CD14-positive monocyte (primary cell): Measurements from ENCODE around the gene COTL1. TPM values are rescaled to one million over a fixed set of nuclear protein-coding genes. Genes with fewer than 3 reads are reported as not detected.

ENCODE experiments used
- DNase-seq, 3 donors: peaks; one replicate each; pipeline ENCODE4 v3.0.0-alpha.2; 2011 to 2022
- H2AFZ ChIP-seq: 2 replicates; pipeline ENCODE4 v1.6.0; 2012; ENCODE audit warnings: mild to moderate bottlenecking, low read depth, low read length, inconsistent platforms; ENCODE audit not compliant: insufficient read depth, poor library complexity, severe bottlenecking
- H3K27ac ChIP-seq, 2 donors: 1 replicate in 1 of 2; 2 replicates in 1 of 2; pipeline ENCODE4 v1.5.1; 2012 to 2013; ENCODE audit warnings: low read length in 2 of 2, control low read depth in 1 of 2, inconsistent platforms in 1 of 2, low read depth in 1 of 2, mild to moderate bottlenecking in 1 of 2
- H3K27me3 ChIP-seq, 2 donors: one replicate each; pipeline versions ENCODE4 v1.6.0 to v1.6.1; 2011 to 2013; ENCODE audit warnings: low read length in 2 of 2; ENCODE audit not compliant: control insufficient read depth in 2 of 2, insufficient read depth in 2 of 2
- H3K36me3 ChIP-seq, 2 donors: replicated peaks in 1 of 2; 1 replicate in 1 of 2; 2 replicates in 1 of 2; pipeline versions ENCODE4 v1.5.1 to v1.6.1; 2012 to 2013; ENCODE audit warnings: low read length in 2 of 2, control low read depth in 1 of 2, inconsistent platforms in 1 of 2, mild to moderate bottlenecking in 1 of 2; ENCODE audit not compliant: insufficient read depth in 2 of 2, control insufficient read depth in 1 of 2
- H3K4me1 ChIP-seq, 2 donors: 1 replicate in 1 of 2; 2 replicates in 1 of 2; pipeline versions ENCODE4 v1.5.1 to v1.6.1; 2012 to 2013; ENCODE audit warnings: low read length in 2 of 2, control low read depth in 1 of 2, inconsistent platforms in 1 of 2, mild to moderate bottlenecking in 1 of 2, moderate library complexity in 1 of 2; ENCODE audit not compliant: insufficient read depth in 2 of 2, control insufficient read depth in 1 of 2
- H3K4me2 ChIP-seq: replicated peaks from 2 replicates; pipeline ENCODE3; 2012; ENCODE audit warnings: low read length, moderate library complexity, mild to moderate bottlenecking; ENCODE audit not compliant: poor library complexity, severe bottlenecking; ENCODE audit errors: extremely low read depth
- H3K4me3 ChIP-seq, 3 experiments: fragments of 200-600 bp in 1 of 3; sonication (generic) in 1 of 3; replicated peaks in 1 of 3; 1 replicate in 2 of 3; 2 replicates in 1 of 3; pipeline ENCODE4 v1.5.1; 2011 to 2013; ENCODE audit warnings: low read length in 3 of 3, mild to moderate bottlenecking in 3 of 3, control low read depth in 2 of 3, low read depth in 2 of 3, inconsistent platforms in 1 of 3, moderate library complexity in 1 of 3
- H3K79me2 ChIP-seq: 2 replicates; pipeline ENCODE4 v1.6.0; 2012; ENCODE audit warnings: mild to moderate bottlenecking, control low read depth, inconsistent platforms, low read length, moderate library complexity; ENCODE audit not compliant: insufficient read depth
- H3K9ac ChIP-seq: 2 replicates; pipeline ENCODE4 v1.6.0; 2017; ENCODE audit warnings: low read length, mild to moderate bottlenecking; ENCODE audit not compliant: insufficient read depth, poor library complexity, severe bottlenecking
- H3K9me3 ChIP-seq, 2 donors: replicated peaks in 1 of 2; 1 replicate in 1 of 2; 2 replicates in 1 of 2; pipeline versions ENCODE4 v1.5.1 to v1.6.1; 2012 to 2013; ENCODE audit warnings: low read length in 2 of 2, control low read depth in 1 of 2; ENCODE audit not compliant: control insufficient read depth in 1 of 2, insufficient read depth in 1 of 2
- H4K20me1 ChIP-seq: 2 replicates; pipeline ENCODE4 v1.6.0; 2012; ENCODE audit warnings: mild to moderate bottlenecking, low read length, control low read depth, moderate library complexity; ENCODE audit not compliant: insufficient read depth
- H3K27ac Mint-ChIP-seq, 7 donors: one replicate each; pipeline ENCODE4 v1.8.0; 2020; ENCODE audit warnings: mild to moderate bottlenecking in 7 of 7, mixed read lengths in 7 of 7, moderate library complexity in 6 of 7, inconsistent platforms in 2 of 7
- H3K27me3 Mint-ChIP-seq, 3 donors: one replicate each; pipeline ENCODE4 v1.8.0; 2021 to 2022; ENCODE audit warnings: low read depth in 3 of 3, mild to moderate bottlenecking in 3 of 3, mixed read lengths in 3 of 3, moderate library complexity in 3 of 3, inconsistent platforms in 1 of 3
- H3K36me3 Mint-ChIP-seq, 2 donors: one replicate each; pipeline ENCODE4 v1.8.0; 2020; ENCODE audit warnings: mixed read lengths in 2 of 2, inconsistent platforms in 1 of 2, mild to moderate bottlenecking in 1 of 2
- H3K4me1 Mint-ChIP-seq: one replicate; pipeline ENCODE4 v1.8.0; 2020; ENCODE audit warnings: mild to moderate bottlenecking, mixed read lengths
- H3K4me3 Mint-ChIP-seq, 2 donors: one replicate each; pipeline ENCODE4 v1.8.0; 2020; ENCODE audit warnings: mild to moderate bottlenecking in 2 of 2, mixed read lengths in 2 of 2, moderate library complexity in 1 of 2
- H3K9me3 Mint-ChIP-seq, 7 donors: one replicate each; pipeline ENCODE4 v1.8.0; 2020 to 2022; ENCODE audit warnings: mixed read lengths in 7 of 7, mild to moderate bottlenecking in 6 of 7, moderate library complexity in 6 of 7, inconsistent platforms in 2 of 7
- CTCF ChIP-seq: fragments of 200-600 bp; IDR thresholded peaks from one replicate; pipeline ENCODE4 v1.8.0; 2022; ENCODE audit warnings: antibody characterized with exemption, mild to moderate bottlenecking
- WGBS: methylation state at CpG from one replicate; pipeline ENCODE4 v1.1.5; 2013; ENCODE audit warnings: missing lambda C conversion rate; ENCODE audit not compliant: insufficient coverage; 5-methylcytosine and 5-hydroxymethylcytosine counted together
- intact Hi-C, 2 donors: fragments of 100-400 bp; cut with micrococcal nuclease; formaldehyde crosslinking; loops; one replicate each; pipeline versions ENCODE4 v1.15.0 to v1.15.1; 2023
- polyA plus RNA-seq, 3 donors: library from polyadenylated mRNA; depleted of rRNA in 1 of 3; unstranded in 2 of 3; stranded (reverse) in 1 of 3; fragments of 300-500 nt in 2 of 3; fragments of >200 nt in 1 of 3; fragmentation: Illumina TruSeq in 2 of 3; gene quantifications; 1 replicate in 2 of 3; 2 replicates in 1 of 3; pipeline ENCODE4 v1.2.3, GENCODE V29; 2012 to 2021

The COTL1 gene
- polyA plus RNA-seq, 3 donors = 648 to 1,843 (median 1,643) TPM

- no peak overlapping the region for H3K4me3 ChIP-seq
- no peak overlapping the region for H3K27ac ChIP-seq
- intact Hi-C loops = loop anchor here in 1 of 2 donors (1.0 kb wide), 1 partner anchor 9 kb away; no protein-coding TSS in a partner anchor
Measured at GRCh38 chr16:84650062-84650991, 32.4 kb upstream of the COTL1 start.

More at GRCh38 chr16:84650062-84650991, 32.4 kb upstream of the COTL1 start:
- Histone ChIP-seq H3K79me2 (peaks cover 58% of the 10 kb centered on the region), H3K27me3 (no peaks in the 10 kb centered on the region), H3K9ac (no peak overlapping the region), H3K36me3 (peaks cover 39 to 48% of the 10 kb centered on the region in 2 donors), H2AFZ (no peak overlapping the region), H3K9me3 (no peaks in the 10 kb centered on the region), H3K4me2 (no peak overlapping the region), H4K20me1 (peaks cover 63% of the 10 kb centered on the region), H3K4me1 (peaks cover 12 to 19% of the 10 kb centered on the region in 2 donors)
- H3K27ac Mint-ChIP-seq = peak overlapping the region in 1 of 7 donors; percentile 70
- TF ChIP-seq CTCF = no peak
- no peak overlapping the region for H3K4me3 Mint-ChIP-seq
- WGBS = 96% methylated on average over 7 of the region's 20 CpGs
- peaks cover 23% of the 10 kb centered on the region for H3K4me1 Mint-ChIP-seq
- H3K9me3 Mint-ChIP-seq = no peaks in the 10 kb centered on the region
- H3K36me3 Mint-ChIP-seq = peaks cover 42 to 48% of the 10 kb centered on the region in 2 donors
- peaks cover 0 to 7% (median 4%) of the 10 kb centered on the region in 3 donors for H3K27me3 Mint-ChIP-seq
- no peak for DNase-seq
